Measurements from ENCODE around the gene SLC22A6. TPM values are rescaled to one million over a fixed set of nuclear protein-coding genes. Genes with fewer than 3 reads are reported as not detected.

Gene SLC22A6
- total and polyA plus RNA-seq, 2 of the 13 experiments (the other 11 are each of a cell fraction or from before 2014, with no cell fraction given): not detected

DNA sequence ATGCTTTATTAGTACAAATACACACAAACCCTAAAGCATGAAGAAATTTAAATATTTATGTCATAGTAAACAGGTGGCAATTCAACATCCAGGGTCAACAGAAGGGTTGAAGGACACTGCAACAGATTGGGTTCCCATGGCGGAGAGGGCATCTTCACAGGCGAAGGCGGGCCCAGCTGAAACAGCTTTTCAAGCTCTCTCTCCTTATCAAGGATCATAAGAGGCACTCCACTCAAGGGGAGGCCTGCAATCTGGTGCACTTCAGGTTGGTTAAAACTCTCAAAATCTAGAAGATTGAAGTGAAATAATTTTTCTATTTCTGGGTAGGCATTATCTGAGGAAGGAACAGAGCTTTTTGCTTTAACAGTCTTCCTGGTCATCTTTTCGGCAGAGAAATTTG lies 47.7 kb upstream of the SLC22A6 start (continued):
- TF ChIP-seq ZNF589 (CRISPR knock-in tag; conservative IDR thresholded peaks at IDR 0.05) (no peak), ZNF317 (CRISPR knock-in tag; IDR thresholded peaks at IDR 0.05) (no peak)

DNA sequence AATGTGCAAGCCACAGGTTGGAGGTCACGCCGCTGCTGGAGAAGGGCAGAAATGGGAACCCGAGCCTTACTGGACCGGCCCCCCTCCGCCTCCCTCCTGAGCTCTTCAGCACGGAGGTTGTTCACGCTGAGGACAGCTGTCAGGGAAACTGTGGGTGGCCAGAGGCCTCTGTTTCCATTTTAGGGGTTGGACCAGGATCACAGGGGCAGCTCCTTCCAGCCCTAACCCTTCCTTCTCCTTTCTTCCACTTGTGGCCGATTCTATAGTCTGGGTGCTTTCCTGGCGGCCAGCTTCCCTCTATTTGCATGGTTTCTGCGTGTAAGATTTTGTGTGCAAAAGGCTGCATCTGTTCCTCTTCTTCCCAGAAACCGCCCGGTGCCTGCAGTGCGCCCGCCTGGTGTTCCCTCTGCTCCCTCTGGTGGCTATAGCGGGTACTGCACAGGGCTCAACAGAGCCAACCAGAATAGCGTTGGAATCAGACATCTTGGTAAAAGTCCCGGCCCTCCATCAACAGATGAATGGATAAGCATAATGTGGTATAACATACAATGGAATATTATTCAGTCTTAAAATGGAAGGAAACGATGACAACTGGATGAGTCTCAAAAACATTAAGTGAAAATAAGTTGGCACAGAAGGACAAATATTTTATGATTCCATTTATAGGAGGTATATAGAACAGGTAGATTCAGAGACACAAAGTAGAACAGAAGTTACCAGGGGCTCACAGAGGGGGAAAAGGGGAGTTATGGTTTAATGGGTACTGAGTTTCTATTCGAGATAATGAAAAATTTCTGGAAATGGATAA lies 39.3 kb upstream of the SLC22A6 start:
- ChIA-PET CTCF (ENCODE audit: low intra/inter-chr PET ratio, low total read pairs) (interaction anchor here (6.9 kb wide), 1 partner anchor 117 kb away, joined by 132 read pairs; no protein-coding TSS in a partner anchor), POLR2A (interaction anchor here (1.7 kb wide), 1 partner anchor 118 kb away, joined by 6 read pairs; no protein-coding TSS in a partner anchor)
- no peaks in the 10 kb centered on the region for H4K20me1 ChIP-seq (ENCODE audit: insufficient read depth, low read length)
- H3K4me2 ChIP-seq (ENCODE audit: low read depth, low read length): no peak overlapping the region
- intact Hi-C loops (cut with micrococcal nuclease; ENCODE audit: unreplicated experiment): loop anchor here (1.0 kb wide), 1 partner anchor 118 kb away; no protein-coding TSS in a partner anchor
- peak; percentile 55 for DNase-seq (ENCODE audit: low spot score)
- BruUV-seq (replicated peaks): no TSS peak
- no peaks in the 10 kb centered on the region for H3K36me3 ChIP-seq (replicated peaks in 1 of 2; ENCODE audit: control insufficient read depth in 1 of 2, insufficient read depth in 2 of 2, low read length in 2 of 2)
- no peaks in the 10 kb centered on the region for H3K9me3 ChIP-seq (ENCODE audit: low read length)
- H3K4me3 ChIP-seq (replicated peaks in 1 of 3; ENCODE audit: insufficient read depth in 1 of 3, low read depth in 2 of 3, low read length in 3 of 3): no peak overlapping the region
- WGBS (ENCODE audit: low lambda C conversion rate): 2% methylated on average over 17 of the region's 19 CpGs
- peaks cover 3 to 11% of the 10 kb centered on the region in 2 experiments; a peak in 3 of 5 replicates for H3K27me3 ChIP-seq (ENCODE audit: control insufficient read depth in 1 of 2, insufficient read depth in 2 of 2, low read length in 2 of 2)
- H3K9ac ChIP-seq (ENCODE audit: insufficient read depth, low read depth, low read length): no peak overlapping the region
- no peak overlapping the region for H2AFZ ChIP-seq (ENCODE audit: low read length)
- H3K79me2 ChIP-seq (ENCODE audit: insufficient read depth, low read length): no peaks in the 10 kb centered on the region
- in situ Hi-C loops (cut with HindIII; ENCODE audit: extremely low pct_ligation_motif_present, low pct_unique_long_range_greater_than_20kb): loop anchor here (5.0 kb wide), 1 partner anchor 117 kb away; no protein-coding TSS in a partner anchor
- peak; percentile 87 for FAIRE-seq
- peaks cover 10% of the 10 kb centered on the region; the same call in 1 of the 2 replicates for H3K4me1 ChIP-seq (ENCODE audit: insufficient read depth, low read length)
- peak; percentile 85 for ATAC-seq
- H3K27ac ChIP-seq (ENCODE audit: extremely low read length, insufficient read depth, low read length): no peak overlapping the region
- peak; percentile 91 for TF ChIP-seq STAG1 (CRISPR knock-in tag; IDR thresholded peaks at IDR 0.05)
- no peak; the same call in 1 of the 2 replicates for TF ChIP-seq KDM2A (CRISPR knock-in tag; IDR thresholded peaks at IDR 0.05; ENCODE audit: borderline replicate concordance, low read depth)
- no peak for TF ChIP-seq ARNT (IDR thresholded peaks at IDR 0.05)
- TF ChIP-seq GATAD1 (CRISPR knock-in tag; IDR thresholded peaks at IDR 0.05): no peak
- TF ChIP-seq ZNF672 (CRISPR knock-in tag; IDR thresholded peaks at IDR 0.05): no peak
- TF ChIP-seq, protein P1, sequence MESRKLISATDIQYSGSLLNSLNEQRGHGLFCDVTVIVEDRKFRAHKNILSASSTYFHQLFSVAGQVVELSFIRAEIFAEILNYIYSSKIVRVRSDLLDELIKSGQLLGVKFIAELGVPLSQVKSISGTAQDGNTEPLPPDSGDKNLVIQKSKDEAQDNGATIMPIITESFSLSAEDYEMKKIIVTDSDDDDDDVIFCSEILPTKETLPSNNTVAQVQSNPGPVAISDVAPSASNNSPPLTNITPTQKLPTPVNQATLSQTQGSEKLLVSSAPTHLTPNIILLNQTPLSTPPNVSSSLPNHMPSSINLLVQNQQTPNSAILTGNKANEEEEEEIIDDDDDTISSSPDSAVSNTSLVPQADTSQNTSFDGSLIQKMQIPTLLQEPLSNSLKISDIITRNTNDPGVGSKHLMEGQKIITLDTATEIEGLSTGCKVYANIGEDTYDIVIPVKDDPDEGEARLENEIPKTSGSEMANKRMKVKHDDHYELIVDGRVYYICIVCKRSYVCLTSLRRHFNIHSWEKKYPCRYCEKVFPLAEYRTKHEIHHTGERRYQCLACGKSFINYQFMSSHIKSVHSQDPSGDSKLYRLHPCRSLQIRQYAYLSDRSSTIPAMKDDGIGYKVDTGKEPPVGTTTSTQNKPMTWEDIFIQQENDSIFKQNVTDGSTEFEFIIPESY (CRISPR knock-in tag; IDR thresholded peaks at IDR 0.05): 0 out of 2 replicates have a peak, but pooled peaks have one; percentile 5
- no peak for TF ChIP-seq SAFB2 (CRISPR knock-in tag; IDR thresholded peaks at IDR 0.05; ENCODE audit: borderline replicate concordance, low read depth)
- TF ChIP-seq TARDBP (CRISPR knock-in tag; IDR thresholded peaks at IDR 0.05): no peak
- peak; percentile 78 for TF ChIP-seq RAD21 (CRISPR knock-in tag; IDR thresholded peaks at IDR 0.05)
- no peak for TF ChIP-seq PHF5A (CRISPR knock-in tag; IDR thresholded peaks at IDR 0.05; ENCODE audit: low read depth, unreplicated experiment)
- TF ChIP-seq, protein P2, sequence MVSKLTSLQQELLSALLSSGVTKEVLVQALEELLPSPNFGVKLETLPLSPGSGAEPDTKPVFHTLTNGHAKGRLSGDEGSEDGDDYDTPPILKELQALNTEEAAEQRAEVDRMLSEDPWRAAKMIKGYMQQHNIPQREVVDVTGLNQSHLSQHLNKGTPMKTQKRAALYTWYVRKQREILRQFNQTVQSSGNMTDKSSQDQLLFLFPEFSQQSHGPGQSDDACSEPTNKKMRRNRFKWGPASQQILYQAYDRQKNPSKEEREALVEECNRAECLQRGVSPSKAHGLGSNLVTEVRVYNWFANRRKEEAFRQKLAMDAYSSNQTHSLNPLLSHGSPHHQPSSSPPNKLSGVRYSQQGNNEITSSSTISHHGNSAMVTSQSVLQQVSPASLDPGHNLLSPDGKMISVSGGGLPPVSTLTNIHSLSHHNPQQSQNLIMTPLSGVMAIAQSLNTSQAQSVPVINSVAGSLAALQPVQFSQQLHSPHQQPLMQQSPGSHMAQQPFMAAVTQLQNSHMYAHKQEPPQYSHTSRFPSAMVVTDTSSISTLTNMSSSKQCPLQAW (CRISPR knock-in tag; IDR thresholded peaks at IDR 0.05): peak; percentile 50; the same call in 1 of the 2 replicates
- no peak for TF ChIP-seq NFE2 (CRISPR knock-in tag; IDR thresholded peaks at IDR 0.05)
- TF ChIP-seq, protein P3, sequence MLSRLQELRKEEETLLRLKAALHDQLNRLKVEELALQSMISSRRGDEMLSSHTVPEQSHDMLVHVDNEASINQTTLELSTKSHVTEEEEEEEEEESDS (CRISPR knock-in tag; IDR thresholded peaks at IDR 0.05; ENCODE audit: borderline replicate concordance): no peak
- no peak for TF ChIP-seq ZNF652 (CRISPR knock-in tag; IDR thresholded peaks at IDR 0.05; ENCODE audit: borderline replicate concordance, low read depth)
- TF ChIP-seq, protein P4, sequence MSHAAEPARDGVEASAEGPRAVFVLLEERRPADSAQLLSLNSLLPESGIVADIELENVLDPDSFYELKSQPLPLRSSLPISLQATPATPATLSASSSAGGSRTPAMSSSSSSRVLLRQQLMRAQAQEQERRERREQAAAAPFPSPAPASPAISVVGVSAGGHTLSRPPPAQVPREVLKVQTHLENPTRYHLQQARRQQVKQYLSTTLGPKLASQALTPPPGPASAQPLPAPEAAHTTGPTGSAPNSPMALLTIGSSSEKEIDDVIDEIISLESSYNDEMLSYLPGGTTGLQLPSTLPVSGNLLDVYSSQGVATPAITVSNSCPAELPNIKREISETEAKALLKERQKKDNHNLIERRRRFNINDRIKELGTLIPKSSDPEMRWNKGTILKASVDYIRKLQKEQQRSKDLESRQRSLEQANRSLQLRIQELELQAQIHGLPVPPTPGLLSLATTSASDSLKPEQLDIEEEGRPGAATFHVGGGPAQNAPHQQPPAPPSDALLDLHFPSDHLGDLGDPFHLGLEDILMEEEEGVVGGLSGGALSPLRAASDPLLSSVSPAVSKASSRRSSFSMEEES (CRISPR knock-in tag; IDR thresholded peaks at IDR 0.05): no peak
- no peak for TF ChIP-seq RARA (CRISPR knock-in tag; IDR thresholded peaks at IDR 0.05)

Measured in HepG2 (cell line).